ENCODE measurements around the gene TRIM24.
A peak's percentile ranks its signal among the peaks of the same experiment; 100 is the strongest.

TRIM24 gene

GRCh38 chr7:138588986-138589385 is 128.9 kb downstream of the TRIM24 start:
- Histone ChIP-seq H3K4me1 (ENCODE audit: insufficient read depth, low read length) (no peaks in the 10 kb centered on the region), H3K9me3 (ENCODE audit: low read length) (no peaks in the 10 kb centered on the region), H3K36me3 (ENCODE audit: insufficient read depth, low read length) (peaks cover 42% of the 10 kb centered on the region), H2AFZ (ENCODE audit: low read depth, low read length) (no peak overlapping the region), H3K4me3 (ENCODE audit: low read length) (no peak overlapping the region), H3K27me3 (ENCODE audit: insufficient read depth, low read length) (no peaks in the 10 kb centered on the region)

DNA sequence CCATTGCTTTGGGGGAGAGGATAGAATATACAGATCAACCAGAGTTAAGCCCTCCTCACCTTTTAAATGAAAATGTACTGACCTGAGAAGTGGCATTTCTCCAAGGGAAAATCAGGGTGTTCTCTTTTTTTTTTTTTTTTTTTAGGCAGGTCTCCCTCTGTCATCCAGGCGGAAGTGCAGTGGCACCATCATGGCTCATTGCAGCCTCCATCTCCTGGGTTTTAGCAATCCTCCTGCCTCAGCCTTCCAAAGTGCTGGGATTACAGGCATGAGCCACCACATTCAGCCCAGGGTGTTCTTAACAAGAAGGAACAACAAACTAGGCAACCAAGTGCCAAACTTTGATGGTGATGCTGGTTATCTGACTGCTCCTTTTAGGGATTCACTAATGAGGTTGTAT is 130.1 kb downstream of the TRIM24 start:
- H3K9me3 ChIP-seq (ENCODE audit: low read length): no peaks in the 10 kb centered on the region
- peaks cover 32% of the 10 kb centered on the region for H3K36me3 ChIP-seq (ENCODE audit: insufficient read depth, low read length)
- no peak overlapping the region for H2AFZ ChIP-seq (ENCODE audit: low read depth, low read length)
- H3K27me3 ChIP-seq (ENCODE audit: insufficient read depth, low read length): no peaks in the 10 kb centered on the region
- H3K4me1 ChIP-seq (ENCODE audit: insufficient read depth, low read length): no peaks in the 10 kb centered on the region
- no peak overlapping the region for H3K4me3 ChIP-seq (ENCODE audit: low read length)

DNA sequence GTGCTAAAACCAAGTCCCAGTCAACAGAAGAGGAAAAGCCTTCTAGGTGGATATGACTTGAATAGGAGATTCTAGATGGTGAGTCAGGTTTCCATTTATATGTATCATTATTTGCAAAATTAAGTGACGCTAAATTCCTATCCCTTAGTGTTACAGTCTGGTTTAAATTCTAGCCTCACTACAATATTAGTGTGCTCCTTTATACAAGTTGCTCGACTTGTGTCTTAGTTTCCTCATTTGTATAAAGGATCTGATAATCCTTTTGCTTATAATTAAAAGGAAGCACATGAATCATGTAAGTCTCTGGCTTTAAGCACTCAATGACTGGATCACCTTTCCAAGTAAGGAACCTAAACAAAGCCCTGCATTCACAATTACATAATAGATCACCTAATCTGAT is 135.4 kb downstream of the TRIM24 start:
- Histone ChIP-seq H3K4me3 (ENCODE audit: low read length) (no peak overlapping the region), H3K9me3 (ENCODE audit: low read length) (no peaks in the 10 kb centered on the region), H3K4me1 (ENCODE audit: insufficient read depth, low read length) (no peaks in the 10 kb centered on the region), H3K36me3 (ENCODE audit: insufficient read depth, low read length) (no peaks in the 10 kb centered on the region), H3K27me3 (ENCODE audit: insufficient read depth, low read length) (no peaks in the 10 kb centered on the region), H2AFZ (ENCODE audit: low read depth, low read length) (no peak overlapping the region)

DNA sequence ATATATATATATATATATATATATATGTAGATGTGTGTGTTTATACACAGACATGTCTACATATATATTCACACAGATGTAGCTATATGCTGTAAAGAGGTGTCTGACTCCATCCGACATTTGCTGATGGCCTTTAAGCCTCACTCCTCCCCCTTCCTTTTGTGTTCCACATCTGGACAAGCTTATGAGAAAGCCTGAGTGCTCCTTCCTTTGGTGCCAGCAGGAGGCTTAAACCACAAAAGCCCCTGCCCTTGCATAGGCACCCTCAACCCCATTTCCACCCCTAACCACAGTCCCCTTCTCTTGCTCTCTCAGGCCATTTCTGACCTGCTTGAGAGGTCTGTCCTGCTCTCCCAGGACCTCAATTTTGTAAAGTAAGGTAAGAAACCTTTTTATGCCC is 142.4 kb downstream of the TRIM24 start:
- Histone ChIP-seq H3K36me3 (ENCODE audit: insufficient read depth, low read length) (no peaks in the 10 kb centered on the region), H3K9me3 (ENCODE audit: low read length) (peaks cover 4% of the 10 kb centered on the region), H3K4me3 (ENCODE audit: low read length) (no peak overlapping the region), H3K4me1 (ENCODE audit: insufficient read depth, low read length) (no peaks in the 10 kb centered on the region), H2AFZ (ENCODE audit: low read depth, low read length) (no peak overlapping the region), H3K27me3 (ENCODE audit: insufficient read depth, low read length) (no peaks in the 10 kb centered on the region)

DNA sequence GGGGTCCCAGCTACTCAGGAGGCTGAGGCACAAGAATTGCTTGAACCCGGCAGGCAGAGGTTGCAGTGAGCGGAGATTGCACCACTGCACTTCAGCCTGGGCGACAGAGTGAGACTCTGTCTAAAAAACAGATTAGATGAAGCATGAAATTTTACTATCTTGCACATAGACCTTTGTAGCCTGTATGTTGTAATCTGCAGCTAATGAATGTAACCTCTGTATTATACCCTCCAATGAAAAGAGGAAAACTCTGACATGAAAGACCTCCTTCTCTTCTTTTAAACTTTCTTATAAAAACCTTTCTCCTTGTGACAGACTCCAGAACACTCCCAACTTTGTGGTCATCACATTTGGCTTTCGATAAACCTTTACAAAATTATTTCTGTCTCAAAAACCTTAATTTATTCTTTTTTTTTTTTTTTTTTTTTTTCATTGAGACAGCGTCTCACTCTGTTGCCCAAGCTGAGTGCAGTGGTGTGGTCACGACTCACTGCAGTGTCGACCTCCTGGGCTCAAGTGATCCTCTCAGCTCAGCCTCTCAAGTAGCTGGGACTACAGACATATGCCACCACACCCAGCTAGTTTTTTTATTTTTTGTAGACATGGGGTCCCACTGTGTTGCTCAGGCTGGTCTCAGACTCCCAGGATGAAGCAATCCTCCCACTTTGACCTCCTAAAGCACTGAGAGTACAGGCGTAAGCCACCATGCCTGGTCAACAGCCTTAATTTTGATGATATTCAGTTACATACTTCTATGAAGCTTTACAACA is 143.7 kb downstream of the TRIM24 start:
- no peak overlapping the region for H3K4me3 ChIP-seq (ENCODE audit: low read length)
- no peaks in the 10 kb centered on the region for H3K27me3 ChIP-seq (ENCODE audit: insufficient read depth, low read length)
- H2AFZ ChIP-seq (ENCODE audit: low read depth, low read length): no peak overlapping the region
- no peaks in the 10 kb centered on the region for H3K36me3 ChIP-seq (ENCODE audit: insufficient read depth, low read length)
- peaks cover 4% of the 10 kb centered on the region for H3K4me1 ChIP-seq (ENCODE audit: insufficient read depth, low read length)
- H3K9me3 ChIP-seq (ENCODE audit: low read length): peaks cover 4% of the 10 kb centered on the region

DNA sequence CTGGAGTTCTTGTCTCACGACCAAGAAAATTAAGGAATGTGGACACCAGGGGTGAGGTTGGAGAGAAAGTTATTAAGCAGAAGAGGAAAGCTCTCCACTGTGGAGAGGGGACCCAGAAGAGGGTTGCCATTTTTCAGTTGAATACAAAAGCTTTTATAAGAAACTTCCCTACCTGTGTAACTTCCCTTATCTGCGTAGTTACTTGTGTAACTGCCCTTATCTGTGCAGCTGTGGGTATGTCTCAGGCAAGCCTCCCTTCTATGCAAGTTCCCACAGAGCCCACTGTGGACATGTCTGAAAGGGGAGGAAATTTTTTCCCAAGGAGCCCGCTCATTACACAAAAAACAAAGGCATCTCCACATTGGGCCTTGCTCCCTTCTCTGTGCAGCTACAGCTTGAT is 146.2 kb downstream of the TRIM24 start:
- Histone ChIP-seq H3K4me1 (ENCODE audit: insufficient read depth, low read length) (peaks cover 4% of the 10 kb centered on the region), H3K36me3 (ENCODE audit: insufficient read depth, low read length) (no peaks in the 10 kb centered on the region), H3K27me3 (ENCODE audit: insufficient read depth, low read length) (no peaks in the 10 kb centered on the region), H3K4me3 (ENCODE audit: low read length) (no peak overlapping the region), H2AFZ (ENCODE audit: low read depth, low read length) (no peak overlapping the region), H3K9me3 (ENCODE audit: low read length) (peaks cover 4% of the 10 kb centered on the region)

DNA sequence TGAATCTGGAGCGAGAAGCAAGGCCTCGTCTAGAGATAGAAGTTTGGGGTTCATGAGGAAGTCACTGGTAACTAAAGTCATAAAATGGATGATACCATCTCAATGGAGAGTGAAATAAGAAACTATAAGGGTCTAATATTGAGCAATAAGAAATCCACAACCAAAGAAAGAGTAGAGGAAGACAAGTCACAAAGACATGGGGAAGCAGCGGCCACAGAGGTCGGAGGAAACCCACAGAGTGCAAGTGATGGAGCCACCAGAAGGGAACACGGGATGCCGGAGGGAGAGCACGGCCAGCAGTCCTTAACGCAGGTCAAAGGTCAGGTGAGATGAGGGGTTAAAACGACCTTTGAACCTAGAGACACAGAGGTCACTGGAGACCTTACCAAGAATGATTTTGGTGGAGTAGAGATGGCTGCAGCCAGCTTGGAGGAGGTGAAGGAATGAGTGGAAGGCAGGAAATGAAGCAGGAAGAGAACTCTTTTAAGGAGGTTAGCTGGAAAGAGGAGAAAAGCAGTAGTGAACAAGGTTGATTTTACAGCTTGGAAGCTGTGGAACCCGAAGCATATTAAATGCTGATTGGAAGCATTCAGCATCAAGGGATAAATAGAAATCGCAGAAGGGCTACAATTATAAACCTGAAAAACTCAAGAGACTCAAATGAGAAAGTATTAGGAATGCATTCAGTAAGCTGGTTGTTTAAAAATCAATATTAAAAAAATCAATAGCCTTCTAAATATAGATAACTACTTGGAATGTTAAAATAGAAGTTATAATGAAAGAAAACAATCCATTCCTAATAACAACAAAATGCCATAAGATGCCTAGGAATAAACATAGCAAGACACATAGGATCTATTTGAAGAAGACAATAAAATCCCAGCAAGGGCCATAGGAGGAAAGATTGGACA is 147.4 kb downstream of the TRIM24 start:
- H3K4me1 ChIP-seq (ENCODE audit: insufficient read depth, low read length): peaks cover 4% of the 10 kb centered on the region
- H3K4me3 ChIP-seq (ENCODE audit: low read length): no peak overlapping the region
- H2AFZ ChIP-seq (ENCODE audit: low read depth, low read length): peak overlapping the region; percentile 30
- H3K27me3 ChIP-seq (ENCODE audit: insufficient read depth, low read length): no peaks in the 10 kb centered on the region
- H3K36me3 ChIP-seq (ENCODE audit: insufficient read depth, low read length): no peaks in the 10 kb centered on the region
- peaks cover 4% of the 10 kb centered on the region for H3K9me3 ChIP-seq (ENCODE audit: low read length)

DNA sequence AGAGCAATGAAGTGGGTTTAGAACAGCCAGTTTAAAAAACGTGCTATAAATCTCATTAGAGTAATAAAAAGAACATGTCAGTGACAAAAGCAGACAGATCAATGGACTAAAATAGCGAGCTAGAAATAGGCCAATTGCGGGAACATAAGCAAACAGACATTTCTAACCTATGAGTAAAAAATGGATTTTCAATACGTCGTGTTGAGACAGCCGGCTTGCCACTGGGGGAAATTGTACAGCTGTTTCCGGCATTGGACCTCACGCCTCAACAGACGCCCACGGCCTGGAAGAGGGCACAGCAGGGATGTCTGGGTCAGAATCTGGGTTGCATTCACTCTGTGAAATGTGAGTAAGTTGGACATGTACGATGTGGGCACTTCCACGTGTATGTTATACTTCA is 148.2 kb downstream of the TRIM24 start:
- Histone ChIP-seq H3K4me1 (ENCODE audit: insufficient read depth, low read length) (peaks cover 4% of the 10 kb centered on the region), H2AFZ (ENCODE audit: low read depth, low read length) (peak overlapping the region; percentile 30), H3K36me3 (ENCODE audit: insufficient read depth, low read length) (no peaks in the 10 kb centered on the region), H3K9me3 (ENCODE audit: low read length) (peaks cover 4% of the 10 kb centered on the region), H3K27me3 (ENCODE audit: insufficient read depth, low read length) (no peaks in the 10 kb centered on the region), H3K4me3 (ENCODE audit: low read length) (no peak overlapping the region)

GRCh38 chr7:138610671-138611170 is 150.7 kb downstream of the TRIM24 start:
- H3K4me1 ChIP-seq (ENCODE audit: insufficient read depth, low read length): peaks cover 4% of the 10 kb centered on the region
- H3K27me3 ChIP-seq (ENCODE audit: insufficient read depth, low read length): no peaks in the 10 kb centered on the region
- no peaks in the 10 kb centered on the region for H3K36me3 ChIP-seq (ENCODE audit: insufficient read depth, low read length)
- no peak overlapping the region for H2AFZ ChIP-seq (ENCODE audit: low read depth, low read length)
- H3K4me3 ChIP-seq (ENCODE audit: low read length): no peak overlapping the region
- peaks cover 3% of the 10 kb centered on the region for H3K9me3 ChIP-seq (ENCODE audit: low read length)

DNA sequence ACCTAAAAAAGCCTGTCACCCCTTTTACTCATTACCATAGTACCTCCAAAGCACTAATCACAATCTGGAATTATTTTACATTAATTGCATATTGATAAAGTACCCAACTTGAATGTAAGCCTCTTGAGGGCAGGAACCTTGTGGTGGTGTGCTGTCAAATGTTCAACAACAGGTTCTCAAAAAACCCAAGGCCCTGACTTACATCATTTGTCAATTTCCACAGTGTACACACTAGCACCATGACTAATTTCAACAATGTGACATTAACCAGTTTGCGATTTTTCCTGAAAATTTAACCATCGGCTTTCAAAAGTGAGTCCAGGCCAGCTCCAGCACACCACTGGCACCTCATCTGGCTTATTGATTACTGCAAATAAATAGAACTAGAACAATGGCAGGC is 153.6 kb downstream of the TRIM24 start:
- no peak overlapping the region for H3K4me3 ChIP-seq (ENCODE audit: low read length)
- H2AFZ ChIP-seq (ENCODE audit: low read depth, low read length): no peak overlapping the region
- H3K9me3 ChIP-seq (ENCODE audit: low read length): no peaks in the 10 kb centered on the region
- H3K36me3 ChIP-seq (ENCODE audit: insufficient read depth, low read length): no peaks in the 10 kb centered on the region
- H3K27me3 ChIP-seq (ENCODE audit: insufficient read depth, low read length): no peaks in the 10 kb centered on the region
- H3K4me1 ChIP-seq (ENCODE audit: insufficient read depth, low read length): peaks cover 1% of the 10 kb centered on the region

GRCh38 chr7:138616085-138616484 is 156.0 kb downstream of the TRIM24 start:
- Histone ChIP-seq H2AFZ (ENCODE audit: low read depth, low read length) (no peak overlapping the region), H3K36me3 (ENCODE audit: insufficient read depth, low read length) (no peaks in the 10 kb centered on the region), H3K4me1 (ENCODE audit: insufficient read depth, low read length) (no peaks in the 10 kb centered on the region), H3K4me3 (ENCODE audit: low read length) (no peak overlapping the region), H3K27me3 (ENCODE audit: insufficient read depth, low read length) (no peaks in the 10 kb centered on the region), H3K9me3 (ENCODE audit: low read length) (no peaks in the 10 kb centered on the region)

GRCh38 chr7:138618506-138618905 is 158.4 kb downstream of the TRIM24 start:
- no peaks in the 10 kb centered on the region for H3K27me3 ChIP-seq (ENCODE audit: insufficient read depth, low read length)
- no peaks in the 10 kb centered on the region for H3K4me1 ChIP-seq (ENCODE audit: insufficient read depth, low read length)
- no peaks in the 10 kb centered on the region for H3K9me3 ChIP-seq (ENCODE audit: low read length)
- no peak overlapping the region for H3K4me3 ChIP-seq (ENCODE audit: low read length)
- H2AFZ ChIP-seq (ENCODE audit: low read depth, low read length): no peak overlapping the region
- H3K36me3 ChIP-seq (ENCODE audit: insufficient read depth, low read length): no peaks in the 10 kb centered on the region

DNA sequence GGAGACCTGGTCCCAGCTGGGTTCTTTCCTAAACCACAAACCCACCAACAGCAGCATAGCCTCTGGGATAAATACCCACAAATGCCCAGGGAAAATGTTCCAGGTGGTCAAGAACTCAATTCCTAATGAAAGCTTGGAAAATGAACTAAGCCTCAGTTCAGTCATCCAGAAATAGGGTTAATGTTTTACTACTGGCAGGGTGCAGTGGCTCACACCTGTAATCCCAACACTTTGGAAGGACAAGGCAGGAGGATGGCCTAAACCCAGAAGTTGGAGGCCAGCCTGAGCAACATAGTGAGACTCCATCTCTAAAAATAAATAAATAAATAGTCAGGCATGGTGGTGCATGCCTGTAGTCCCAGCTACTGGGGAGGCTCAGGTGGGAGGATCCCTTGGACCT is 158.9 kb downstream of the TRIM24 start:
- Histone ChIP-seq H2AFZ (ENCODE audit: low read depth, low read length) (no peak overlapping the region), H3K4me1 (ENCODE audit: insufficient read depth, low read length) (no peaks in the 10 kb centered on the region), H3K27me3 (ENCODE audit: insufficient read depth, low read length) (no peaks in the 10 kb centered on the region), H3K4me3 (ENCODE audit: low read length) (no peak overlapping the region), H3K36me3 (ENCODE audit: insufficient read depth, low read length) (no peaks in the 10 kb centered on the region), H3K9me3 (ENCODE audit: low read length) (no peaks in the 10 kb centered on the region)
